ENCODE results near the gene MSRB3.

GRCh38 chr12:65510007-65510406 lies 231.5 kb downstream of the MSRB3 start:
- TF ChIP-seq CTCF (IDR thresholded peaks at IDR 0.05) = no peak
- no peak for TF ChIP-seq POLR2A (IDR thresholded peaks at IDR 0.05)
- TF ChIP-seq POLR2AphosphoS5 (IDR thresholded peaks at IDR 0.05) = no peak
